Retina (tissue), 1 donor: ENCODE measurements around the gene ISM2.
A peak's percentile ranks its signal among the peaks of the same experiment; 100 is the strongest.

ENCODE experiments used
- DNase-seq: peaks from one replicate; pipeline ENCODE4 v3.0.0-alpha.2; 2016

Gene ISM2

GRCh38 chr14:77505031-77505430 is 6.4 kb upstream of the ISM2 start:
- DNase-seq, result no peak

GRCh38 chr14:77503138-77503537 is 4.5 kb upstream of the ISM2 start:
- DNase-seq, result no peak

- no peak for DNase-seq
These were observed 3.6 kb upstream of the ISM2 start for GRCh38 chr14:77502109-77502782.

- DNase-seq, result peak; percentile 62
These were observed 440 bp upstream of the ISM2 start for GRCh38 chr14:77498984-77499527.

GRCh38 chr14:77495334-77495733 is 3.3 kb downstream of the ISM2 start:
- DNase-seq, result no peak

GRCh38 chr14:77491056-77491455 is 7.6 kb downstream of the ISM2 start:
- DNase-seq, result no peak

- no peak for DNase-seq
These were observed 8.1 kb downstream of the ISM2 start for GRCh38 chr14:77490347-77490986.

- no peak for DNase-seq
These were observed 9.6 kb downstream of the ISM2 start for GRCh38 chr14:77489041-77489440.

GRCh38 chr14:77488558-77488957 is 10.1 kb downstream of the ISM2 start:
- DNase-seq, result no peak

- no peak for DNase-seq
These were observed 12.5 kb downstream of the ISM2 start for GRCh38 chr14:77485901-77486678.

- DNase-seq, result no peak
These were observed 13.4 kb downstream of the ISM2 start for GRCh38 chr14:77485256-77485655.

GRCh38 chr14:77482422-77482821 is 16.2 kb downstream of the ISM2 start:
- no peak for DNase-seq

GRCh38 chr14:77478796-77479195 is 19.8 kb downstream of the ISM2 start:
- DNase-seq, result no peak

- no peak for DNase-seq
These were observed 20.6 kb downstream of the ISM2 start for GRCh38 chr14:77478029-77478428.

- DNase-seq, result no peak
These were observed 23.0 kb downstream of the ISM2 start for GRCh38 chr14:77475432-77476115.

GRCh38 chr14:77474479-77475177 is 24.0 kb downstream of the ISM2 start:
- no peak for DNase-seq

- DNase-seq, result no peak
These were observed 24.7 kb downstream of the ISM2 start for GRCh38 chr14:77473921-77474320.

- no peak for DNase-seq
These were observed 28.3 kb downstream of the ISM2 start for GRCh38 chr14:77470224-77470870.

- no peak for DNase-seq
These were observed 29.1 kb downstream of the ISM2 start for GRCh38 chr14:77469539-77469938.

- no peak for DNase-seq
These were observed 29.5 kb downstream of the ISM2 start for GRCh38 chr14:77469067-77469505.

- DNase-seq, result no peak
These were observed 30.8 kb downstream of the ISM2 start for GRCh38 chr14:77467801-77468200.
